ENCODE measurements around the gene SLC22A17.
"Not testable (repeated sequence)": the region's sequence is repeated elsewhere in the genome, so short reads cannot be mapped to it uniquely, and the experiment has no call there.

The SLC22A17 gene

GRCh38 chr14:23388996-23389395 is 36.3 kb upstream of the SLC22A17 start:
- Histone ChIP-seq H3K27ac (ENCODE audit: low read depth, low read length) (no peak overlapping the region), H3K27me3 (ENCODE audit: control insufficient read depth, insufficient read depth, low read length) (peaks cover 32% of the 10 kb centered on the region), H3K36me3 (ENCODE audit: control insufficient read depth, insufficient read depth, low read length) (no peaks in the 10 kb centered on the region), H3K4me1 (ENCODE audit: control insufficient read depth, insufficient read depth, low read length) (peaks cover 9% of the 10 kb centered on the region), H3K9ac (ENCODE audit: low read length) (no peak overlapping the region), H3K9me3 (ENCODE audit: control insufficient read depth, insufficient read depth, low read depth, low read length) (no peaks in the 10 kb centered on the region), H3K4me3 (ENCODE audit: low read depth, low read length) (no peak overlapping the region)

- Histone ChIP-seq H3K9me3 (ENCODE audit: control insufficient read depth, insufficient read depth, low read depth, low read length) (no peaks in the 10 kb centered on the region), H3K4me3 (ENCODE audit: low read depth, low read length) (no peak overlapping the region), H3K27ac (ENCODE audit: low read depth, low read length) (no peak overlapping the region), H3K9ac (ENCODE audit: low read length) (no peak overlapping the region), H3K27me3 (ENCODE audit: control insufficient read depth, insufficient read depth, low read length) (peaks cover 27% of the 10 kb centered on the region), H3K4me1 (ENCODE audit: control insufficient read depth, insufficient read depth, low read length) (peaks cover 9% of the 10 kb centered on the region), H3K36me3 (ENCODE audit: control insufficient read depth, insufficient read depth, low read length) (no peaks in the 10 kb centered on the region)
These were observed 35.5 kb upstream of the SLC22A17 start for GRCh38 chr14:23387916-23388882.

- Histone ChIP-seq H3K9me3 (ENCODE audit: control insufficient read depth, insufficient read depth, low read depth, low read length) (no peaks in the 10 kb centered on the region), H3K4me3 (ENCODE audit: low read depth, low read length) (no peak overlapping the region), H3K27me3 (ENCODE audit: control insufficient read depth, insufficient read depth, low read length) (peaks cover 16% of the 10 kb centered on the region), H3K36me3 (ENCODE audit: control insufficient read depth, insufficient read depth, low read length) (no peaks in the 10 kb centered on the region), H3K4me1 (ENCODE audit: control insufficient read depth, insufficient read depth, low read length) (peaks cover 9% of the 10 kb centered on the region), H3K27ac (ENCODE audit: low read depth, low read length) (no peak overlapping the region), H3K9ac (ENCODE audit: low read length) (no peak overlapping the region)
These were observed 34.3 kb upstream of the SLC22A17 start for GRCh38 chr14:23386999-23387398.

DNA sequence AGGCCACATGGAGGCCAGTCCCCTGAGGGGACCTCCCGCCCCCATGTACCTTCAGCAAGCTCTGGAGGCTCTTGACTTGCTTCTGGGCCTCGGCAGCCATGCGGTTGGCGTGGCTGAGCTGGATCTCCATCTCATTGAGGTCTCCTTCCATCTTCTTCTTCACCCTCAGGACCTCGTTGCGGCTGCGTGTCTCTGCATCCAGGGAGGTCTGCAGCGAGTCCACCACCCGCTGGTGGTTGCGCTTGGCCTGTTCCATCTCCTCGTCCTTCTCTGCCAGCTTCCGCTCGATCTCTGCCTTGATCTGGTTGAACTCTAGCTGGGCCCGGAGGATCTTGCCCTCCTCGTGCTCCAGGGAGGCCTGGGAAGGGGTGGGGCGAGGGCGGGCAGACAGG is 33.6 kb upstream of the SLC22A17 start:
- H3K27ac ChIP-seq (ENCODE audit: low read depth, low read length); H3K9me3 ChIP-seq (ENCODE audit: control insufficient read depth, insufficient read depth, low read depth, low read length); H3K36me3 ChIP-seq (ENCODE audit: control insufficient read depth, insufficient read depth, low read length); H3K4me3 ChIP-seq (ENCODE audit: low read depth, low read length); H3K4me1 ChIP-seq (ENCODE audit: control insufficient read depth, insufficient read depth, low read length); H3K9ac ChIP-seq (ENCODE audit: low read length): not testable (repeated sequence)
- H3K27me3 ChIP-seq (ENCODE audit: control insufficient read depth, insufficient read depth, low read length): peaks cover 14% of the 10 kb centered on the region

DNA sequence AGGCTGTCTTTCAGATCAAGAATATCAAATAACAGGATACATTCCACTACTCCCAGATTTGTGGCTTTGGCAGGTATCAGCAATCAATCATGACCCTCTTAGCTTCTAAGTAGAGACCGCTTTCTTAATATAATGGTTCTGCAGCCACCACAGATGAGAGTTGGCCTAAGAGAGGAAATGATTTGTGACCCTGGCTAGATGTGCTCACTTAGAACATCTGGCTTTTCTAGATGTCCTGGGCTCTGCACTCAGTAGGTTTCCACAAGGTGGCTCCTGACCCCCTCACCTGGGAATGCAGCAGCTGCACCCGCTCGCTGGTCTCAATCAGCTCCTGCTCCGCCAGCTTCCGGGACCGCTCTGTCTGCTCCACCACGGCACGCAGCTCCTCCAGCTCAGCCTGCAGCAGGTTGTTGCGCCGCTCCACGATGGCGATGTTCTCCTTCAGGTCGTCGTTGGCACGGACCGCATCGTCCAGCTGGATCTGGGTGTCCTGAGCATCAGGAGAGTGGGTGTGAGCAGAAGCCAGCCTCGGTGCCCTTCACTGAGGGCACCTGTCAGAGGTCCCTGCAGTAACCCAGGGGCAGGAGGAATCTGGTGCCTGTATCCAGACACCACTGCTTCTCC is 33.1 kb upstream of the SLC22A17 start:
- Histone ChIP-seq H3K27ac (ENCODE audit: low read depth, low read length) (no peak overlapping the region), H3K4me3 (ENCODE audit: low read depth, low read length) (no peak overlapping the region), H3K4me1 (ENCODE audit: control insufficient read depth, insufficient read depth, low read length) (peaks cover 9% of the 10 kb centered on the region), H3K27me3 (ENCODE audit: control insufficient read depth, insufficient read depth, low read length) (peaks cover 14% of the 10 kb centered on the region), H3K9me3 (ENCODE audit: control insufficient read depth, insufficient read depth, low read depth, low read length) (no peaks in the 10 kb centered on the region), H3K36me3 (ENCODE audit: control insufficient read depth, insufficient read depth, low read length) (no peaks in the 10 kb centered on the region), H3K9ac (ENCODE audit: low read length) (no peak overlapping the region)

GRCh38 chr14:23385244-23385641 is 32.6 kb upstream of the SLC22A17 start:
- H3K4me3 ChIP-seq (ENCODE audit: low read depth, low read length): no peak overlapping the region
- H3K27ac ChIP-seq (ENCODE audit: low read depth, low read length): no peak overlapping the region
- no peaks in the 10 kb centered on the region for H3K36me3 ChIP-seq (ENCODE audit: control insufficient read depth, insufficient read depth, low read length)
- peaks cover 14% of the 10 kb centered on the region for H3K27me3 ChIP-seq (ENCODE audit: control insufficient read depth, insufficient read depth, low read length)
- no peak overlapping the region for H3K9ac ChIP-seq (ENCODE audit: low read length)
- peaks cover 9% of the 10 kb centered on the region for H3K4me1 ChIP-seq (ENCODE audit: control insufficient read depth, insufficient read depth, low read length)
- no peaks in the 10 kb centered on the region for H3K9me3 ChIP-seq (ENCODE audit: control insufficient read depth, insufficient read depth, low read depth, low read length)

GRCh38 chr14:23384364-23385080 is 31.8 kb upstream of the SLC22A17 start:
- Histone ChIP-seq H3K27ac (ENCODE audit: low read depth, low read length) (no peak overlapping the region), H3K9ac (ENCODE audit: low read length) (no peak overlapping the region), H3K27me3 (ENCODE audit: control insufficient read depth, insufficient read depth, low read length) (peaks cover 14% of the 10 kb centered on the region), H3K36me3 (ENCODE audit: control insufficient read depth, insufficient read depth, low read length) (no peaks in the 10 kb centered on the region), H3K4me1 (ENCODE audit: control insufficient read depth, insufficient read depth, low read length) (peaks cover 6% of the 10 kb centered on the region), H3K4me3 (ENCODE audit: low read depth, low read length) (no peak overlapping the region), H3K9me3 (ENCODE audit: control insufficient read depth, insufficient read depth, low read depth, low read length) (no peaks in the 10 kb centered on the region)

GRCh38 chr14:23382731-23383440 is 30.2 kb upstream of the SLC22A17 start:
- Histone ChIP-seq H3K9me3 (ENCODE audit: control insufficient read depth, insufficient read depth, low read depth, low read length) (no peaks in the 10 kb centered on the region), H3K4me1 (ENCODE audit: control insufficient read depth, insufficient read depth, low read length) (no peaks in the 10 kb centered on the region; the same call in 1 of the 2 replicates), H3K9ac (ENCODE audit: low read length) (no peak overlapping the region), H3K4me3 (ENCODE audit: low read depth, low read length) (no peak overlapping the region), H3K36me3 (ENCODE audit: control insufficient read depth, insufficient read depth, low read length) (no peaks in the 10 kb centered on the region), H3K27me3 (ENCODE audit: control insufficient read depth, insufficient read depth, low read length) (peaks cover 18% of the 10 kb centered on the region), H3K27ac (ENCODE audit: low read depth, low read length) (no peak overlapping the region)

DNA sequence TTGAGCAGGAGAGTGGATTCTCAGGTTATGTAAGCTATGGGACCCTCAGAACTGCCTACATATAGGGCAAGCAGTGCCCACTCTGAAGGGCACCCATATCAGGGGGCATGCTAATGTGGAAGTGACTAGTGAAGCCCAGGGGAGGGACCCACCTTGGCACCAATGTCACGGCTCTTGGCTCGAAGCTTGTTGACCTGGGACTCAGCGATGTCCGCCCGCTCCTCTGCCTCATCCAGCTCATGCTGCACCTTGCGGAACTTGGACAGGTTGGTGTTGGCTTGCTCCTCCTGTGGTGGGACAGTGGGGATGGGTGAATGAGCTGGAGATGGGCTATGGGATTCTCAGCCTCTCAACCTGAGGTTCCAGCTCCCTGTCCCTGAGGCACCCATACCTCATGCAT is 29.6 kb upstream of the SLC22A17 start:
- H3K27ac ChIP-seq (ENCODE audit: low read depth, low read length): no peak overlapping the region
- H3K27me3 ChIP-seq (ENCODE audit: control insufficient read depth, insufficient read depth, low read length): peaks cover 19% of the 10 kb centered on the region
- no peaks in the 10 kb centered on the region; the same call in 1 of the 2 replicates for H3K4me1 ChIP-seq (ENCODE audit: control insufficient read depth, insufficient read depth, low read length)
- H3K9me3 ChIP-seq (ENCODE audit: control insufficient read depth, insufficient read depth, low read depth, low read length): no peaks in the 10 kb centered on the region
- H3K4me3 ChIP-seq (ENCODE audit: low read depth, low read length): no peak overlapping the region
- no peaks in the 10 kb centered on the region for H3K36me3 ChIP-seq (ENCODE audit: control insufficient read depth, insufficient read depth, low read length)
- no peak overlapping the region for H3K9ac ChIP-seq (ENCODE audit: low read length)

DNA sequence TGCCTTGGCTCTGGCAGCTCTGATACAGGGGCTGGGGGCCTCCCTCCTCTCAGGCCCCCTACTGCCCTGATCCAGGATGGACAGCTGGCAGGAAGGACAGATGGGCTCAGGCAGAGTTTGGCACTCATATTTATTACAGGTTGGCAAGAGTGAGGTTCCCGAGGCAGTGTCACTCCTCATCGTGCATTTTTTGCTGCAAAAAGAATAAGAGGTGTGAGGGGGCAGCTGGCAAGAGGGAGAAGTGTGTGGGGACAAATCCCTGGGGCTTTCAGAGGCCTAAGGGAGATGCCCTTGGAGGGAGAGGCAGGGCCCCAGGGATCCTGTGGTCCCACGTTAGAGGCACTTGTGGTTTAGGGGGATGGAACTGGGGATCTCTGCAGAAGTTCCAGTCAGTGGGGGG is 29.2 kb upstream of the SLC22A17 start:
- Histone ChIP-seq H3K9ac (ENCODE audit: low read length) (no peak overlapping the region), H3K9me3 (ENCODE audit: control insufficient read depth, insufficient read depth, low read depth, low read length) (no peaks in the 10 kb centered on the region), H3K27ac (ENCODE audit: low read depth, low read length) (no peak overlapping the region), H3K27me3 (ENCODE audit: control insufficient read depth, insufficient read depth, low read length) (peaks cover 22% of the 10 kb centered on the region), H3K4me1 (ENCODE audit: control insufficient read depth, insufficient read depth, low read length) (peaks cover 3% of the 10 kb centered on the region), H3K36me3 (ENCODE audit: control insufficient read depth, insufficient read depth, low read length) (no peaks in the 10 kb centered on the region), H3K4me3 (ENCODE audit: low read depth, low read length) (no peak overlapping the region)
